Brain microvascular endothelial cell (primary cell): ENCODE results near the gene SAMD15.

Experiments
- DNase-seq: peaks from one replicate; pipeline ENCODE4 v3.0.0-alpha.2; 2020
- H3K27ac ChIP-seq: fragments of 250-450 bp; sonication (Bioruptor Pico); 2 replicates; pipeline ENCODE4 v1.5.1; 2020; ENCODE audit warnings: mild to moderate bottlenecking, moderate library complexity
- H3K27me3 ChIP-seq: fragments of 250-450 bp; sonication (Bioruptor Pico); replicated peaks from 2 replicates; pipeline ENCODE4 v1.5.1; 2020; ENCODE audit warnings: mild to moderate bottlenecking
- H3K36me3 ChIP-seq: fragments of 250-450 bp; sonication (Bioruptor Pico); replicated peaks from 2 replicates; pipeline ENCODE4 v1.5.1; 2020; ENCODE audit warnings: mild to moderate bottlenecking
- H3K4me3 ChIP-seq: 2 replicates; pipeline ENCODE4 v1.5.1; 2011; ENCODE audit warnings: low read depth, mild to moderate bottlenecking, control low read depth, low read length, moderate library complexity
- CTCF ChIP-seq: IDR thresholded peaks from 2 replicates; pipeline ENCODE4 v1.5.1; 2011; ENCODE audit warnings: low read depth, mild to moderate bottlenecking, moderate library complexity, low read length, control low read depth, inconsistent platforms; ENCODE audit errors: missing control alignments
- in situ Hi-C: cut with HindIII; loops from 2 replicates; pipeline ENCODE4 v1.10.0; 2017; ENCODE audit warnings: low sequenced_read_pairs, low pct_ligation_motif_present

The SAMD15 gene

GRCh38 chr14:77423423-77423822 lies 46.2 kb downstream of the SAMD15 start, which contains the start of gene NOXRED1:
Gene NOXRED1 (minus strand): TSS chr14:77423523. CDS start chr14:77422889, 634 bp downstream.
- TF ChIP-seq CTCF = no peak
- in situ Hi-C loops = no loop called here
- no peak for DNase-seq
- no peak within 1 kb of the TSS for H3K27ac ChIP-seq
- no peaks in the 10 kb centered on the region for H3K27me3 ChIP-seq
- peaks cover 46% of the 10 kb centered on the region for H3K36me3 ChIP-seq
- H3K4me3 ChIP-seq = no peak within 1 kb of the TSS

GRCh38 chr14:77424862-77425261 lies 47.7 kb downstream of the SAMD15 start:
- Histone ChIP-seq H3K4me3 (no peak overlapping the region), H3K27ac (no peak overlapping the region), H3K27me3 (no peaks in the 10 kb centered on the region), H3K36me3 (peaks cover 52% of the 10 kb centered on the region)
- DNase-seq = no peak
- no peak for TF ChIP-seq CTCF
- in situ Hi-C loops = no loop called here

- no peak overlapping the region for H3K27ac ChIP-seq
- DNase-seq = no peak
- in situ Hi-C loops = no loop called here
- no peak overlapping the region for H3K4me3 ChIP-seq
- no peaks in the 10 kb centered on the region for H3K27me3 ChIP-seq
- no peak for TF ChIP-seq CTCF
- H3K36me3 ChIP-seq = peaks cover 57% of the 10 kb centered on the region
Measured at GRCh38 chr14:77426396-77426795, 49.2 kb downstream of the SAMD15 start.

- in situ Hi-C loops = no loop called here
- no peak overlapping the region for H3K27ac ChIP-seq
- no peak for DNase-seq
- peaks cover 44% of the 10 kb centered on the region for H3K36me3 ChIP-seq
- no peak for TF ChIP-seq CTCF
- H3K4me3 ChIP-seq = no peak overlapping the region
- no peaks in the 10 kb centered on the region for H3K27me3 ChIP-seq
Measured at GRCh38 chr14:77436042-77436441, 58.9 kb downstream of the SAMD15 start.

- peaks cover 49% of the 10 kb centered on the region for H3K36me3 ChIP-seq
- TF ChIP-seq CTCF = no peak
- H3K27me3 ChIP-seq = no peaks in the 10 kb centered on the region
- no peak overlapping the region for H3K27ac ChIP-seq
- in situ Hi-C loops = no loop called here
- no peak overlapping the region for H3K4me3 ChIP-seq
- DNase-seq = no peak
Measured at GRCh38 chr14:77438596-77438995, 61.4 kb downstream of the SAMD15 start.

- no peaks in the 10 kb centered on the region for H3K27me3 ChIP-seq
- no peak overlapping the region for H3K4me3 ChIP-seq
- no peak overlapping the region for H3K27ac ChIP-seq
- no peak for DNase-seq
- no peak for TF ChIP-seq CTCF
- peaks cover 44% of the 10 kb centered on the region for H3K36me3 ChIP-seq
- in situ Hi-C loops = no loop called here
Measured at GRCh38 chr14:77439861-77440260, 62.7 kb downstream of the SAMD15 start.
